H1 (cell line): ENCODE data around the gene NOXO1.

Source experiments
- CHD2 ChIP-seq: IDR thresholded peaks from 2 replicates; pipeline ENCODE4 v1.6.1; 2012; ENCODE audit warnings: low read length, improper control_type of control experiment
- EP300 ChIP-seq, 2 experiments: IDR thresholded peaks; 1 replicate in 1 of 2; 2 replicates in 1 of 2; pipeline ENCODE4 v1.6.1; 2011 to 2012; ENCODE audit warnings: low read depth in 2 of 2, low read length in 2 of 2, mild to moderate bottlenecking in 2 of 2, borderline replicate concordance in 1 of 2, inconsistent platforms in 1 of 2, moderate library complexity in 1 of 2
- EZH2 ChIP-seq: fragments of 200-600 bp; sonication (generic); IDR thresholded peaks from 2 replicates; pipeline ENCODE4 v1.7.1; 2012; ENCODE audit warnings: low read depth, mild to moderate bottlenecking, moderate library complexity, low read length, inconsistent platforms; ENCODE audit not compliant: severe bottlenecking
- JUN ChIP-seq: IDR thresholded peaks from 2 replicates; pipeline ENCODE4 v1.6.1; 2011; ENCODE audit warnings: low read depth, mild to moderate bottlenecking, improper control_type of control experiment, low read length
- JUND ChIP-seq: IDR thresholded peaks from 2 replicates; pipeline ENCODE4 v1.6.1; 2011; ENCODE audit warnings: mild to moderate bottlenecking, improper control_type of control experiment, low read length
- MAFK ChIP-seq: IDR thresholded peaks from 2 replicates; pipeline ENCODE4 v1.6.1; 2012; ENCODE audit warnings: low read depth, mild to moderate bottlenecking, improper control_type of control experiment, low read length
- POLR2A ChIP-seq, 2 experiments: IDR thresholded peaks; 1 replicate in 1 of 2; 2 replicates in 1 of 2; pipeline ENCODE4 v1.6.1; 2011; ENCODE audit warnings: low read depth in 2 of 2, low read length in 2 of 2, mild to moderate bottlenecking in 2 of 2; ENCODE audit errors: control extremely low read depth in 1 of 2
- POLR2AphosphoS5 ChIP-seq: IDR thresholded peaks from 2 replicates; pipeline ENCODE4 v1.6.1; 2011; ENCODE audit warnings: low read depth, low read length
- RBBP5 ChIP-seq: IDR thresholded peaks from 2 replicates; pipeline ENCODE4 v1.7.1; 2012; ENCODE audit warnings: low read depth, mild to moderate bottlenecking, inconsistent platforms, low read length, moderate library complexity, borderline replicate concordance
- SRF ChIP-seq: IDR thresholded peaks from 2 replicates; pipeline ENCODE4 v1.6.1; 2011; ENCODE audit warnings: mild to moderate bottlenecking, low read depth, low read length, moderate library complexity
- TAF7 ChIP-seq: optimal IDR thresholded peaks from 2 replicates; pipeline ENCODE3; 2011; ENCODE audit warnings: low read depth, mild to moderate bottlenecking, inconsistent platforms, low read length, moderate library complexity, borderline replicate concordance
- TEAD4 ChIP-seq: IDR thresholded peaks from 2 replicates; pipeline ENCODE4 v1.6.1; 2012; ENCODE audit warnings: low read depth, low read length, inconsistent platforms, mixed read lengths
- YY1 ChIP-seq: IDR thresholded peaks from 2 replicates; pipeline ENCODE4 v1.6.1; 2011; ENCODE audit warnings: low read depth, mild to moderate bottlenecking, low read length
- TF ChIP-seq, protein P1 (sequence below), 3 experiments: IDR thresholded peaks; 1 replicate in 2 of 3; 2 replicates in 1 of 3; pipeline versions ENCODE4 v1.5.1 to v1.6.1; 2011; ENCODE audit warnings: low read length in 3 of 3, mild to moderate bottlenecking in 3 of 3, inconsistent platforms in 2 of 3, low read depth in 1 of 3, moderate library complexity in 1 of 3; ENCODE audit not compliant: insufficient read depth in 1 of 3; ENCODE audit errors: control extremely low read depth in 1 of 3

DNA sequence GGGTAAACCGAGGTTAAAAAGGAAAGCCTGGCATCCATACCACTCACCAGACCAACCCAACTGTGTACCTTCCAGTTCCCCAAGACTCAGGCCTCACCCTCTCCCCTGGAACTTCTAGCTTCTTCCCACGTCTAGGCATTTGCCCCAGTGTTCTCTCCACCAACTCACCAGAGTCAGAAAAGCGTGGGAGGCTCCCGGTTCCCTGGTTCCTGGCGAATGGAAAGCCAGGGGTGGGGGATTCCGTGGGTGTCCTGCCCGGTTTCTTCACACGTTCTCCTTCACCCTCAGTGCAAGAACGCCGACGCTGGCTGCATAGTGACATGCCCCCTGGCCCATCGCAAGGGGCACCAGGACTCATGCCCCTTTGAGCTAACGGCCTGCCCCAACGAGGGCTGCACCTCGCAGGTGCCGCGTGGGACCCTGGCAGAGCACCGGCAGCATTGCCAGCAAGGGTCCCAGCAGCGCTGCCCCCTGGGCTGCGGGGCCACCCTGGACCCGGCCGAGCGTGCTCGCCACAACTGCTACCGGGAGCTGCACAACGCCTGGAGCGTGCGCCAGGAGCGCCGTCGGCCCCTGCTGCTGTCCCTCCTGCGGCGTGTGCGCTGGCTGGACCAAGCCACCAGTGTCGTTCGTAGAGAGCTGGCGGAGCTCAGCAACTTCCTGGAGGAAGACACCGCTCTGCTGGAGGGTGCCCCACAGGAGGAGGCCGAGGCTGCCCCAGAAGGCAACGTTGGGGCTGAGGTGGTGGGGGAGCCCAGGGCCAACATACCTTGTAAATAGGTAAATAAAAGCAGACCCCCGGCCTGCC, 12.9 kb downstream of the NOXO1 start:
- TF ChIP-seq, protein P1, sequence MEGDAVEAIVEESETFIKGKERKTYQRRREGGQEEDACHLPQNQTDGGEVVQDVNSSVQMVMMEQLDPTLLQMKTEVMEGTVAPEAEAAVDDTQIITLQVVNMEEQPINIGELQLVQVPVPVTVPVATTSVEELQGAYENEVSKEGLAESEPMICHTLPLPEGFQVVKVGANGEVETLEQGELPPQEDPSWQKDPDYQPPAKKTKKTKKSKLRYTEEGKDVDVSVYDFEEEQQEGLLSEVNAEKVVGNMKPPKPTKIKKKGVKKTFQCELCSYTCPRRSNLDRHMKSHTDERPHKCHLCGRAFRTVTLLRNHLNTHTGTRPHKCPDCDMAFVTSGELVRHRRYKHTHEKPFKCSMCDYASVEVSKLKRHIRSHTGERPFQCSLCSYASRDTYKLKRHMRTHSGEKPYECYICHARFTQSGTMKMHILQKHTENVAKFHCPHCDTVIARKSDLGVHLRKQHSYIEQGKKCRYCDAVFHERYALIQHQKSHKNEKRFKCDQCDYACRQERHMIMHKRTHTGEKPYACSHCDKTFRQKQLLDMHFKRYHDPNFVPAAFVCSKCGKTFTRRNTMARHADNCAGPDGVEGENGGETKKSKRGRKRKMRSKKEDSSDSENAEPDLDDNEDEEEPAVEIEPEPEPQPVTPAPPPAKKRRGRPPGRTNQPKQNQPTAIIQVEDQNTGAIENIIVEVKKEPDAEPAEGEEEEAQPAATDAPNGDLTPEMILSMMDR (IDR thresholded peaks at IDR 0.05; ENCODE audit: control extremely low read depth in 1 of 3, insufficient read depth in 1 of 3, low read depth in 1 of 3, low read length in 3 of 3), result no peak
- TF ChIP-seq JUN, result no peak
- TF ChIP-seq JUND, result no peak
- TF ChIP-seq EZH2, result no peak
- no peak for TF ChIP-seq TEAD4
- TF ChIP-seq YY1, result no peak
- TF ChIP-seq EP300 (IDR thresholded peaks at IDR 0.05; ENCODE audit: borderline replicate concordance in 1 of 2, low read depth in 2 of 2, low read length in 2 of 2), result no peak
- TF ChIP-seq CHD2, result no peak
- no peak for TF ChIP-seq RBBP5
- no peak for TF ChIP-seq MAFK
- no peak for TF ChIP-seq POLR2AphosphoS5
- no peak for TF ChIP-seq POLR2A (IDR thresholded peaks at IDR 0.05; ENCODE audit: control extremely low read depth in 1 of 2, low read depth in 2 of 2, low read length in 2 of 2)
- TF ChIP-seq SRF, result no peak
- no peak for TF ChIP-seq TAF7
